ENCODE data around the gene FMOD.

The FMOD gene

DNA sequence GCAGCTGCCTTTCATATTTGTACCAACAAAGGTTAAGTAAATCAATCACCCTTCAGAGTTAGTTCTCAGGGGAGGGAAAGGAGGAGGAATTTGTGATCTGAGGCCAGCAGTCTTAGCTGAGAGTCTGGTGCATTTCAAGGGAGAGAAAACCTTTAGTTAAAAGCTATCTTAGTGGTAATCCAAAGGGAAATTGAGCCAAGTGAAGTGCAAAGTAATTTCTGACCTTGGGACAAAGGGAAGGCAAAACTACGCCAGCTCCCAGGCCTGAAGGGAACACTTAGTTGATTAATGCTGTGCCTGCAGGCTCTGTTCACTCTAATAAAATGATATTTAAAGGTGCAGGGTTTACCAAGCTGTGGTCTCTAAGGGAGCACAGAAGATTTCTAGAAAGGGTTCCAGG, 23.1 kb upstream of the FMOD start:
- Histone ChIP-seq H3K4me3 (ENCODE audit: low read depth, low read length) (no peak overlapping the region), H3K27ac (ENCODE audit: extremely low read depth, low read depth, low read length) (no peak overlapping the region), H3K36me3 (ENCODE audit: control insufficient read depth in 2 of 2, insufficient read depth in 1 of 2, low read length in 2 of 2) (no peaks in the 10 kb centered on the region), H3K9me3 (ENCODE audit: control insufficient read depth, insufficient read depth, low read depth, low read length) (no peaks in the 10 kb centered on the region), H3K4me1 (ENCODE audit: control insufficient read depth, insufficient read depth, low read length) (no peaks in the 10 kb centered on the region)
- POLR2A ChIA-PET = no interaction called here
- TF ChIP-seq ZFP37 (tag by site-specific recombination; IDR thresholded peaks at IDR 0.05) (no peak), ZNF76 (tag by site-specific recombination; IDR thresholded peaks at IDR 0.05; ENCODE audit: borderline replicate concordance, low read depth) (no peak), ZIC2 (tag by site-specific recombination; IDR thresholded peaks at IDR 0.05) (no peak), ZBTB6 (tag by site-specific recombination; IDR thresholded peaks at IDR 0.05) (no peak), ZNF658 (tag by site-specific recombination; IDR thresholded peaks at IDR 0.05) (no peak), ZNF433 (tag by site-specific recombination; IDR thresholded peaks at IDR 0.05; ENCODE audit: low read depth) (no peak), TRIM28 (IDR thresholded peaks at IDR 0.05; ENCODE audit: borderline replicate concordance, low read length) (no peak), ZNF776 (tag by site-specific recombination; IDR thresholded peaks at IDR 0.05; ENCODE audit: borderline replicate concordance) (no peak)
- CTCF ChIA-PET = interaction anchor here (0.6 to 2.5 kb wide), 3 partner anchors 31 to 112 kb away, joined by 3 to 12 read pairs (median 3); no protein-coding TSS in a partner anchor

DNA sequence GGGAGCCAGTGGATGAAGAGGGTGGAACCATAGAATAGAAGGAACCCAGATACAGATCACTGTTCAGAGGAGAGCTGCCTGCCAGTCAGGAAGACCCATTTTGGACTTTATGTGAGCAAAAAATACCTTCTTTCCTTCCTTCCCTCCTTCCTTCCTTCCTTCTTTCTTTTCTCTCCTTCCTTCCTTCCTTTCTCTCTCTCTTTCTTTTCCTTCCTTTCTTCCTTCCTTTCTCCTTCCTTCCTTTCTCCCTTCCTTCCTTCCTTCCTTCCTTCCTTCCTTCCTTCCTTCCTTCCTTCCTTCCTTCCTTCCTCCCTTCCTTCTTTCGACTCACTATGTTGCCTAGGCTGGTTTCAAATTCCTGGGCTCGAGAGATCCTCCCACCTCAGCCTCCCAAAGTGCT, 22.1 kb upstream of the FMOD start:
- Histone ChIP-seq H3K27ac (ENCODE audit: extremely low read depth, low read depth, low read length) (no peak overlapping the region), H3K36me3 (ENCODE audit: control insufficient read depth in 2 of 2, insufficient read depth in 1 of 2, low read length in 2 of 2) (no peaks in the 10 kb centered on the region), H3K4me1 (ENCODE audit: control insufficient read depth, insufficient read depth, low read length) (no peaks in the 10 kb centered on the region), H3K4me3 (ENCODE audit: low read depth, low read length) (no peak overlapping the region), H3K9me3 (ENCODE audit: control insufficient read depth, insufficient read depth, low read depth, low read length) (no peaks in the 10 kb centered on the region)
- ChIA-PET CTCF (interaction anchor here (2.5 kb wide), 1 partner anchor 30 kb away, joined by 12 read pairs; no protein-coding TSS in a partner anchor), POLR2A (no interaction called here)
- TF ChIP-seq ZNF311 (tag by site-specific recombination; IDR thresholded peaks at IDR 0.05; ENCODE audit: borderline replicate concordance) (no peak), ZNF366 (tag by site-specific recombination; conservative IDR thresholded peaks at IDR 0.05) (peak; percentile 84), TCF7L2 (IDR thresholded peaks at IDR 0.05; ENCODE audit: borderline replicate concordance, low read depth, low read length) (no peak), ZNF654 (tag by site-specific recombination; IDR thresholded peaks at IDR 0.05; ENCODE audit: low read depth) (no peak)
- TF ChIP-seq, protein P1, sequence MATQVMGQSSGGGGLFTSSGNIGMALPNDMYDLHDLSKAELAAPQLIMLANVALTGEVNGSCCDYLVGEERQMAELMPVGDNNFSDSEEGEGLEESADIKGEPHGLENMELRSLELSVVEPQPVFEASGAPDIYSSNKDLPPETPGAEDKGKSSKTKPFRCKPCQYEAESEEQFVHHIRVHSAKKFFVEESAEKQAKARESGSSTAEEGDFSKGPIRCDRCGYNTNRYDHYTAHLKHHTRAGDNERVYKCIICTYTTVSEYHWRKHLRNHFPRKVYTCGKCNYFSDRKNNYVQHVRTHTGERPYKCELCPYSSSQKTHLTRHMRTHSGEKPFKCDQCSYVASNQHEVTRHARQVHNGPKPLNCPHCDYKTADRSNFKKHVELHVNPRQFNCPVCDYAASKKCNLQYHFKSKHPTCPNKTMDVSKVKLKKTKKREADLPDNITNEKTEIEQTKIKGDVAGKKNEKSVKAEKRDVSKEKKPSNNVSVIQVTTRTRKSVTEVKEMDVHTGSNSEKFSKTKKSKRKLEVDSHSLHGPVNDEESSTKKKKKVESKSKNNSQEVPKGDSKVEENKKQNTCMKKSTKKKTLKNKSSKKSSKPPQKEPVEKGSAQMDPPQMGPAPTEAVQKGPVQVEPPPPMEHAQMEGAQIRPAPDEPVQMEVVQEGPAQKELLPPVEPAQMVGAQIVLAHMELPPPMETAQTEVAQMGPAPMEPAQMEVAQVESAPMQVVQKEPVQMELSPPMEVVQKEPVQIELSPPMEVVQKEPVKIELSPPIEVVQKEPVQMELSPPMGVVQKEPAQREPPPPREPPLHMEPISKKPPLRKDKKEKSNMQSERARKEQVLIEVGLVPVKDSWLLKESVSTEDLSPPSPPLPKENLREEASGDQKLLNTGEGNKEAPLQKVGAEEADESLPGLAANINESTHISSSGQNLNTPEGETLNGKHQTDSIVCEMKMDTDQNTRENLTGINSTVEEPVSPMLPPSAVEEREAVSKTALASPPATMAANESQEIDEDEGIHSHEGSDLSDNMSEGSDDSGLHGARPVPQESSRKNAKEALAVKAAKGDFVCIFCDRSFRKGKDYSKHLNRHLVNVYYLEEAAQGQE (tag by site-specific recombination; IDR thresholded peaks at IDR 0.05) = no peak

DNA sequence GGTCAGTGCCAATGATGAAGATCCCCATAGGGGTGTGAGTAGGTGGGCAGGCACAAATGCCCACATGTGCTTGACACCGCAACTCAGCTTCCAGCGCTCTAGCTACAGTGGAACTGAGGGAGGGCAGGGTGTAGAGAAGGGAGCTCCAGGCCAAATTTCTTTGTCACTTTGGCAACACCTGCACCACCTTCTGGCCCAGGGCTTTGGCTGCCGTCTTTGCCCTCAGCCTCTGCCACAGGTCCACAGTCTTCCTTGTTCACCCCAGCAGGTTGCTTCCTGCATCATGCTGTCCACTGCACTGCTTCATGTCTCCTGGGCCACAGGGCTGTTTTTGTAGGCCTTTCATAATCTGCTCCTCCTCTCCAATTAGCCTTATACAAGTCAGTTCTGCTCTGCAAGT, 20.4 kb upstream of the FMOD start:
- H3K4me3 ChIP-seq (ENCODE audit: low read depth, low read length) = no peak overlapping the region
- CTCF ChIA-PET = interaction anchor here (1.1 to 1.5 kb wide), 2 partner anchors 14 to 29 kb away, joined by 3 to 7 read pairs; no protein-coding TSS in a partner anchor
- no peak for TF ChIP-seq REPIN1 (tag by site-specific recombination; IDR thresholded peaks at IDR 0.05; ENCODE audit: low read depth)
- TF ChIP-seq OSR2 (tag by site-specific recombination; IDR thresholded peaks at IDR 0.05) = no peak
- TF ChIP-seq ZNF433 (tag by site-specific recombination; IDR thresholded peaks at IDR 0.05; ENCODE audit: low read depth) = no peak
- no peak overlapping the region for H3K27ac ChIP-seq (ENCODE audit: extremely low read depth, low read depth, low read length)
- POLR2A ChIA-PET = no interaction called here
- no peaks in the 10 kb centered on the region for H3K4me1 ChIP-seq (ENCODE audit: control insufficient read depth, insufficient read depth, low read length)
- no peaks in the 10 kb centered on the region for H3K9me3 ChIP-seq (ENCODE audit: control insufficient read depth, insufficient read depth, low read depth, low read length)
- H3K36me3 ChIP-seq (ENCODE audit: control insufficient read depth in 2 of 2, insufficient read depth in 1 of 2, low read length in 2 of 2) = no peaks in the 10 kb centered on the region
